Loucy (cell line): ENCODE data around the gene TEAD1.

Experiments
- CTCF ChIP-seq: fragments of 200-600 bp; sonication (generic); conservative IDR thresholded peaks from 2 replicates; pipeline ENCODE4 v1.5.1; 2014; ENCODE audit warnings: mild to moderate bottlenecking, antibody characterized with exemption, low read length
- EZH2phosphoT487 ChIP-seq: fragments of 200-600 bp; IDR thresholded peaks from 2 replicates; pipeline ENCODE4 v1.6.1; 2018; ENCODE audit warnings: antibody characterized with exemption, mild to moderate bottlenecking, moderate library complexity, borderline replicate concordance

- no peak for TF ChIP-seq CTCF
- TF ChIP-seq EZH2phosphoT487: no peak
Measured at GRCh38 chr11:12756454-12756806, 82.2 kb downstream of the TEAD1 start.
